Astrocyte of the cerebellum (primary cell): Measurements from ENCODE around the gene ZW10.

ENCODE experiments used
- DNase-seq: peaks from one replicate; pipeline ENCODE4 v3.0.0-alpha.2; 2011; ENCODE audit warnings: low read depth
- H3K4me3 ChIP-seq: 2 replicates; pipeline ENCODE4 v1.5.1; 2011; ENCODE audit warnings: mild to moderate bottlenecking, low read depth, low read length, moderate library complexity
- CTCF ChIP-seq: IDR thresholded peaks from 2 replicates; pipeline ENCODE4 v1.5.1; 2012; ENCODE audit warnings: low read length, low read depth, moderate library complexity, mild to moderate bottlenecking; ENCODE audit errors: missing control alignments
- in situ Hi-C: cut with HindIII; loops from 2 replicates; pipeline ENCODE4 v1.10.0; 2017; ENCODE audit warnings: low sequenced_read_pairs

The ZW10 gene

DNA sequence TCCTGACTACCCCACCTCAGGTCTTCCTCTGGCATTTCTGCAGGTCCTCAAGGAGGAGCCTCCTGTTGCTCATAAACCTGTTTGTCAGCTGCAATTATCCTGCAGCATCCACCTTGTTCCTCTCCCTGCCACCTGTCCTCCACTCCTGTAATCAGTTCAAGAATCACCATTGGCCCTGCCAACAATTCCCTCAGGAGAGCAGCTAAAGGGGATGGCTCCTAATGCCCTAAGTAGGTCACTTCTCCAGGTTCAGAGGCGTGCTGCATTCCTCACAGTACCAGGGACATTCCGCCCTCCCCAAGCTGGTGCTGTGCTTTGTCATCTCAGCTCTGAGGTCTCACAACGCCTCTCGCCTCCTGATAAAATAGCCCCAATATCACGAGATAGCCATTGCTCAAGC, 8.2 kb upstream of the ZW10 start:
- no peak for TF ChIP-seq CTCF
- in situ Hi-C loops, result no loop called here
- no peak overlapping the region for H3K4me3 ChIP-seq
- no peak for DNase-seq

DNA sequence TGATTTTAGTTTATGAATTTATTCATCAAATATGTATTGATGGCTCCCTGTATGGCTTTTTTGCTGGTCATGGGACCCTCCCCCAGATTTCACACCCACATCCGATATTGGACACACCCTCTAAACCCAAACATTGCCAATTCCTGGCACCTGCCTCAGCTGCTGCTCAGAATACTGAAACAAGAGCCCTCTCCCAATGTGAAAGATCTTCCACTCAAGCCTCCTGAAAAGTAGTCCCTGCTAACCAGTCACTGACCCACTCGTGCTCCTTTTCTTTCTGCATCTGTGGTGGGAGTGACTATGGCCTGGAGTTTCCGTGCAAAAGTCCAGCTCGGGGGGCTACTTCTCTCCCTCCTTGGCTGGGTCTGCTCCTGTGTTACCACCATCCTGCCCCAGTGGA, 6.0 kb upstream of the ZW10 start, which contains the start of gene CLDN25:
Gene CLDN25, plus strand, starts transcription at position 301 of the 400 bp plus-strand sequence. Its CDS starts 0 bp downstream, at position 301.
- DNase-seq, result no peak
- in situ Hi-C loops, result no loop called here
- no peak for TF ChIP-seq CTCF
- H3K4me3 ChIP-seq, result no peak within 1 kb of the TSS

DNA sequence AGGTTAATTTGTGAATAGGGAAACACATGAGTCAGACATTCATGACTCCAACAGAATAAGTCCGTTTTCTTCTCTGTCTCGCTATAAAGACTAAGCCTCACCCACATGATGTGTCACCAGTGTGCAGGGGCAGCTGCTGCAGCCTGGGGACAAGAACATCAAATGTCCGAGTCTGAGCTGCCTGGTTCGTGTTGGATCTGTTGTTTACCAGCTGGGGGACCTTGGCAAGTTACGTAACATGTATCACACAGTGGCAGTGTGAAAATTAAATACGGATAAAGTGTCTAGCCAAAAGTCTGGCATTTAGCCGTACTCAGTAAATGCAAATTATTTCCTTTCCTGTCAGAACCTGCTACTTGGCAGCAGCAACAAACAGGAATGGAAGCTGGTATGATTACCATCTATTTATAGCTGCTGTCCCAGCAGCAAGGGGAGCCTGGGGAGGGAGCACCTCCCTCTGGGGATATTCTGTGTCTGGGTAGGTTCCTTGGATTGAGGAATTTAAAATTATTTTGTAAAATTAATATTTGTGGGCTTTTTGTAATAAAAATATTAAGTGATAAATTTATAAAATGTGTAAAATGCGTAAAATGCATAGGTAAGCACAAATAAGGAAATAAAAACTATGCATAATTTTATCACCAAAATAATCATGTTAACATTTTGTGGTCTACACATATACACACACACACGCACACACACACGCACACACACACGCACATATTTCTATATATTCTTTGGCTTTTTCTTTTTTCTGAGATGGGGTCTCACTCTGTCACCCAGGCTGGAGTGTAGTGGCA, 4.8 kb upstream of the ZW10 start:
- no peak for TF ChIP-seq CTCF
- in situ Hi-C loops, result no loop called here
- DNase-seq, result no peak
- H3K4me3 ChIP-seq, result no peak overlapping the region

DNA sequence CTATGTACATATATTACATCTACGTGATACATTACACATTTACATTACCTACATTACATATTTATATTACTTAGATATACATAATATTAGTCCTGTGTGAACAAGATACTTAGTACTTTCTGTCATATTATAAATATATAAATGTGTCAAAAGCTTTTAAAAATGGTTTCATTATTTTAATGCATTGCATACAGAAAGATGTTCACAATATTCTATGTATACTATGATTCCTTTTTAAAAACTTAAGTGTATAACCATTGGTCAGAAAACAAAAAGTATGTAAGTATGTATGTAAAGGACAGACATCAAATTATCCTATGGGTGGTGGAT, 647 bp upstream of the ZW10 start:
- H3K4me3 ChIP-seq, result peak overlapping the region; percentile 82
- in situ Hi-C loops, result no loop called here
- TF ChIP-seq CTCF, result no peak
- no peak for DNase-seq

- TF ChIP-seq CTCF, result no peak
- H3K4me3 ChIP-seq, result peak overlapping the region; percentile 82
- no peak for DNase-seq
- in situ Hi-C loops, result no loop called here
Measured at GRCh38 chr11:113773092-113773415, 438 bp downstream of the ZW10 start.

DNA sequence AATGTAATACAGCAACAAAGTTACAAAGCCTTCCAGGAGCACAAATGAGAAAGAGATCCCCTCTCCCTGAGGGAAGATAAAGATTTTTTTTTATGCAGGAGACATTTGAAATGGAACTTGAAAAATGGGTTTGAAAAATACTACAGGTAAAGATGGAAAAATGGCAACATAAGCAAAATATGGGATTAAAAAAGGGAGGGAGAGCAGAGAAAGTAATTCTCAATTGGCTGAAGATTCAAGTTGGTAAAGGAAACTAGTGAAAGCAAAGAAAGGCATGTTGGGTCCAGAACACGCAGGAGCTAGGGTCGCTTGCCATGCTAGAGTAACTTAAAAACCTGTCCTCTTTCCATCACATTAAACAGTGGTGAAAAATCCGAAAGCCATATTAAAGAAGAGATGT, 1.5 kb downstream of the ZW10 start:
- in situ Hi-C loops, result no loop called here
- TF ChIP-seq CTCF, result no peak
- no peak overlapping the region for H3K4me3 ChIP-seq
- no peak for DNase-seq
